DND-41 (cell line): ENCODE results near the gene ZFAND4.

ENCODE experiments used
- EZH2 ChIP-seq: IDR thresholded peaks from 3 replicates; pipeline ENCODE4 v1.6.1; 2012; ENCODE audit warnings: borderline replicate concordance, low read depth, mild to moderate bottlenecking, moderate library complexity, low read length, inconsistent platforms; ENCODE audit not compliant: severe bottlenecking
- TF ChIP-seq, protein P1 (sequence below): IDR thresholded peaks from 2 replicates; pipeline ENCODE4 v1.5.1; 2012; ENCODE audit warnings: borderline replicate concordance, low read length, moderate library complexity, mild to moderate bottlenecking; ENCODE audit not compliant: poor library complexity, severe bottlenecking; ENCODE audit errors: extremely low read depth

DNA sequence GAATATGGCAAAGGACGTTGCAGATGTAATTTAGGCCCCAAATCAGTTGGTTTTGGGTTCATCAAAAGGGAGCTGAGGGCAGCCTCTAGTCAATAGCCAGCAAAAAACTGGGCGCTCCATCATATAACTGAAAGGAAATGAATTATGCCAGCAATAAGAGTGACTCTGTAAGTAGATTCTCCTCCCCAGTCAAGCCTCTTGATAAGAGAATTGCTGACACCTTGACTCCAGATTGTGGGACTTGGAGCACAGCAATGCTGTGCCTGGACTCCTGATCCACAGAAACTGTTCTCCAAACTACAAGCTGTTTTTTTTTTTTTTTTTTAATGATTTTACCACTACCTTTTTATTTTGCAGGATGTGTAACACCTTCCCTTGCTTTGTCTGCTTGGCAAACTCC, 25.5 kb downstream of the ZFAND4 start:
- TF ChIP-seq, protein P1, sequence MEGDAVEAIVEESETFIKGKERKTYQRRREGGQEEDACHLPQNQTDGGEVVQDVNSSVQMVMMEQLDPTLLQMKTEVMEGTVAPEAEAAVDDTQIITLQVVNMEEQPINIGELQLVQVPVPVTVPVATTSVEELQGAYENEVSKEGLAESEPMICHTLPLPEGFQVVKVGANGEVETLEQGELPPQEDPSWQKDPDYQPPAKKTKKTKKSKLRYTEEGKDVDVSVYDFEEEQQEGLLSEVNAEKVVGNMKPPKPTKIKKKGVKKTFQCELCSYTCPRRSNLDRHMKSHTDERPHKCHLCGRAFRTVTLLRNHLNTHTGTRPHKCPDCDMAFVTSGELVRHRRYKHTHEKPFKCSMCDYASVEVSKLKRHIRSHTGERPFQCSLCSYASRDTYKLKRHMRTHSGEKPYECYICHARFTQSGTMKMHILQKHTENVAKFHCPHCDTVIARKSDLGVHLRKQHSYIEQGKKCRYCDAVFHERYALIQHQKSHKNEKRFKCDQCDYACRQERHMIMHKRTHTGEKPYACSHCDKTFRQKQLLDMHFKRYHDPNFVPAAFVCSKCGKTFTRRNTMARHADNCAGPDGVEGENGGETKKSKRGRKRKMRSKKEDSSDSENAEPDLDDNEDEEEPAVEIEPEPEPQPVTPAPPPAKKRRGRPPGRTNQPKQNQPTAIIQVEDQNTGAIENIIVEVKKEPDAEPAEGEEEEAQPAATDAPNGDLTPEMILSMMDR = no peak
- no peak for TF ChIP-seq EZH2
